Peyer's patch (tissue), 4 donors: ENCODE results near the gene RAB8A.

Source experiments
- POLR2A ChIP-seq, 2 donors: fragments of 450-650 bp; IDR thresholded peaks; one replicate each; pipeline ENCODE4 v1.5.1; 2017; ENCODE audit warnings: antibody characterized with exemption in 2 of 2, mild to moderate bottlenecking in 2 of 2, moderate library complexity in 2 of 2
- TF ChIP-seq, protein P1 (sequence below), 6 experiments: fragments of 450-650 bp in 4 of 6; fragments of 200-600 bp in 2 of 6; sonication (generic) in 1 of 6; IDR thresholded peaks; one replicate each; pipeline ENCODE4 v1.5.1; 2017 to 2019; ENCODE audit warnings: antibody characterized with exemption in 6 of 6, mild to moderate bottlenecking in 3 of 6, moderate library complexity in 1 of 6

DNA sequence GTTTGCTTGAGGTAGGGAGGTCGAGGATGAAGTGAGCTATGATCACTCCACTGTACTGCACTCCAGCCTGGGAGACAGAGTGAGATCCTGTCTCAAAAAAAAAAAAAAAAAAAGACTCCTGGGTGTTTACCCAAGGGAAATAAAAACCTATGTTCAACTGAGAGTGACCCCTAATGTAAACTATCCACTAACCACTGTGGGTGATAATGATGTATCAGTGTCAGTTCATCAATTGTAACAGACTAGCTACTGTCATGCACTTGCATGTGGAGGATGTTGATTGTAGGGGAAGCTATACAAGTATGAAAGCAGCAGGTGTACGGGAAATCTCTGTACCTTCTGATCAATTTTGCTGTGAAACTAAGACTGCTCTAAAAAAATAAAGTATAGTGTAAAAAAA lies 64.3 kb downstream of the RAB8A start:
- TF ChIP-seq POLR2A (IDR thresholded peaks at IDR 0.05), result no peak
- TF ChIP-seq, protein P1, sequence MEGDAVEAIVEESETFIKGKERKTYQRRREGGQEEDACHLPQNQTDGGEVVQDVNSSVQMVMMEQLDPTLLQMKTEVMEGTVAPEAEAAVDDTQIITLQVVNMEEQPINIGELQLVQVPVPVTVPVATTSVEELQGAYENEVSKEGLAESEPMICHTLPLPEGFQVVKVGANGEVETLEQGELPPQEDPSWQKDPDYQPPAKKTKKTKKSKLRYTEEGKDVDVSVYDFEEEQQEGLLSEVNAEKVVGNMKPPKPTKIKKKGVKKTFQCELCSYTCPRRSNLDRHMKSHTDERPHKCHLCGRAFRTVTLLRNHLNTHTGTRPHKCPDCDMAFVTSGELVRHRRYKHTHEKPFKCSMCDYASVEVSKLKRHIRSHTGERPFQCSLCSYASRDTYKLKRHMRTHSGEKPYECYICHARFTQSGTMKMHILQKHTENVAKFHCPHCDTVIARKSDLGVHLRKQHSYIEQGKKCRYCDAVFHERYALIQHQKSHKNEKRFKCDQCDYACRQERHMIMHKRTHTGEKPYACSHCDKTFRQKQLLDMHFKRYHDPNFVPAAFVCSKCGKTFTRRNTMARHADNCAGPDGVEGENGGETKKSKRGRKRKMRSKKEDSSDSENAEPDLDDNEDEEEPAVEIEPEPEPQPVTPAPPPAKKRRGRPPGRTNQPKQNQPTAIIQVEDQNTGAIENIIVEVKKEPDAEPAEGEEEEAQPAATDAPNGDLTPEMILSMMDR (IDR thresholded peaks at IDR 0.05), result no peak
